GM13976 (cell line): ENCODE measurements around the gene RUNX1.

ENCODE experiments used
- DNase-seq: peaks from one replicate; pipeline ENCODE4 v3.0.0; 2012; ENCODE audit warnings: low spot score
- CTCF ChIP-seq: IDR thresholded peaks from 2 replicates; pipeline ENCODE4 v1.5.1; 2012; ENCODE audit warnings: borderline replicate concordance, mild to moderate bottlenecking; ENCODE audit not compliant: insufficient read depth; ENCODE audit errors: extremely low read depth, missing control alignments, control extremely low read depth
- in situ Hi-C: fragments of 300-500 bp; cut with MboI; formaldehyde crosslinking; loops from one replicate; pipeline ENCODE4 v1.12.0; 2022; ENCODE audit warnings: low sequenced_read_pairs, mixed read lengths, inconsistent platforms; ENCODE audit not compliant: unreplicated experiment

The RUNX1 gene

GRCh38 chr21:34941162-34941561, 107.9 kb downstream of the RUNX1 start:
- in situ Hi-C loops: no loop called here
- no peak for TF ChIP-seq CTCF
- no peak for DNase-seq

- DNase-seq: no peak
- TF ChIP-seq CTCF: no peak
- in situ Hi-C loops: no loop called here
Measured at GRCh38 chr21:34939673-34940331, 109.3 kb downstream of the RUNX1 start.

- in situ Hi-C loops: no loop called here
- no peak for TF ChIP-seq CTCF
- DNase-seq: no peak
Measured at GRCh38 chr21:34938089-34938764, 110.9 kb downstream of the RUNX1 start.

- TF ChIP-seq CTCF: no peak
- DNase-seq: no peak
- in situ Hi-C loops: no loop called here
Measured at GRCh38 chr21:34936883-34937563, 112.1 kb downstream of the RUNX1 start.

- DNase-seq: no peak
- in situ Hi-C loops: no loop called here
- TF ChIP-seq CTCF: no peak
Measured at GRCh38 chr21:34936371-34936789, 112.7 kb downstream of the RUNX1 start.

- DNase-seq: no peak
- in situ Hi-C loops: no loop called here
- no peak for TF ChIP-seq CTCF
Measured at GRCh38 chr21:34935898-34936297, 113.2 kb downstream of the RUNX1 start.
